DND-41 (cell line): ENCODE results near the gene TSPAN14.

ENCODE experiments used
- CTCF ChIP-seq: IDR thresholded peaks from 2 replicates; pipeline ENCODE4 v1.5.1; 2012; ENCODE audit warnings: borderline replicate concordance, low read length, moderate library complexity, mild to moderate bottlenecking; ENCODE audit not compliant: poor library complexity, severe bottlenecking; ENCODE audit errors: extremely low read depth
- EZH2 ChIP-seq: IDR thresholded peaks from 3 replicates; pipeline ENCODE4 v1.6.1; 2012; ENCODE audit warnings: borderline replicate concordance, low read depth, mild to moderate bottlenecking, moderate library complexity, low read length, inconsistent platforms; ENCODE audit not compliant: severe bottlenecking

- peak; percentile 29 for TF ChIP-seq CTCF
- no peak for TF ChIP-seq EZH2
These were observed 10.6 kb upstream of the TSPAN14 start for GRCh38 chr10:80443531-80443974.
